Muscle layer of duodenum (tissue), 2 donors: ENCODE measurements around the gene KCNAB1.
"Not testable (repeated sequence)": the region's sequence is repeated elsewhere in the genome, so short reads cannot be mapped to it uniquely, and the experiment has no call there.

ENCODE experiments used
- H3K27ac ChIP-seq: one replicate; pipeline ENCODE4 v1.7.0; 2013; ENCODE audit warnings: mild to moderate bottlenecking, low read length
- H3K27me3 ChIP-seq: one replicate; pipeline ENCODE4 v1.7.0; 2013; ENCODE audit warnings: low read depth, mild to moderate bottlenecking, control low read depth, low read length
- H3K36me3 ChIP-seq, 2 donors: one replicate each; pipeline ENCODE4 v1.7.0; 2013; ENCODE audit warnings: low read length in 2 of 2, control low read depth in 1 of 2, mild to moderate bottlenecking in 1 of 2; ENCODE audit not compliant: insufficient read depth in 2 of 2, control insufficient read depth in 1 of 2
- H3K4me1 ChIP-seq, 2 donors: one replicate each; pipeline ENCODE4 v1.7.0; 2013; ENCODE audit warnings: low read length in 2 of 2, mild to moderate bottlenecking in 2 of 2, control low read depth in 1 of 2, moderate library complexity in 1 of 2; ENCODE audit not compliant: insufficient read depth in 2 of 2, control insufficient read depth in 1 of 2
- H3K4me3 ChIP-seq, 2 donors: one replicate each; pipeline ENCODE4 v1.7.0; 2013; ENCODE audit warnings: low read length in 2 of 2, low read depth in 1 of 2, mild to moderate bottlenecking in 1 of 2
- H3K9me3 ChIP-seq, 2 donors: one replicate each; pipeline ENCODE4 v1.7.0; 2013; ENCODE audit warnings: low read length in 2 of 2, control low read depth in 1 of 2, mild to moderate bottlenecking in 1 of 2; ENCODE audit not compliant: control insufficient read depth in 1 of 2
- donor health status: healthy.

The KCNAB1 gene

DNA sequence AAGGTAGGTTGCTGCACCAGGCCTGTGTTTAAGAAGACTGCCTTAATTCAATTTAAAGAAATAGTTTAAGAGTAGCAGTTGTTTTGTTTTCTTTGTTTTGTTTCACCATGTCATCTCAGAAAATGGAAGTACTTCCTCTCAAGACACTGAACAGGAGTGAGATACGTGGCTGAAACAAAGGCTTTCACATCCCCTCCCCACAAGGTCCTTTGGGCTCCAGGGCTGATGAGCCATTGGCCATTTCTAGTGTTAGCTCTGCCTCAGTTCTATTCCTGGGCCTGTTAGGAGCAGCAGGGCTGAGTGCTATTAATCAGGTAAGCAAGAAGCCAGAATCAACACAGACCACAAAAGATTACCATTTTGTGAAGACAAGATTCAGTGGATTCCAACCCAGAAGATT is 132.8 kb downstream of the KCNAB1 start:
- Histone ChIP-seq H3K4me3 (no peak overlapping the region), H3K27me3 (no peaks in the 10 kb centered on the region), H3K9me3 (no peaks in the 10 kb centered on the region), H3K27ac (no peak overlapping the region), H3K36me3 (no peaks in the 10 kb centered on the region), H3K4me1 (no peaks in the 10 kb centered on the region)

- Histone ChIP-seq H3K27ac (no peak overlapping the region), H3K4me1 (no peaks in the 10 kb centered on the region), H3K27me3 (no peaks in the 10 kb centered on the region), H3K4me3 (no peak overlapping the region), H3K9me3 (no peaks in the 10 kb centered on the region), H3K36me3 (no peaks in the 10 kb centered on the region)
These were observed 135.9 kb downstream of the KCNAB1 start for GRCh38 chr3:156256256-156256655.

DNA sequence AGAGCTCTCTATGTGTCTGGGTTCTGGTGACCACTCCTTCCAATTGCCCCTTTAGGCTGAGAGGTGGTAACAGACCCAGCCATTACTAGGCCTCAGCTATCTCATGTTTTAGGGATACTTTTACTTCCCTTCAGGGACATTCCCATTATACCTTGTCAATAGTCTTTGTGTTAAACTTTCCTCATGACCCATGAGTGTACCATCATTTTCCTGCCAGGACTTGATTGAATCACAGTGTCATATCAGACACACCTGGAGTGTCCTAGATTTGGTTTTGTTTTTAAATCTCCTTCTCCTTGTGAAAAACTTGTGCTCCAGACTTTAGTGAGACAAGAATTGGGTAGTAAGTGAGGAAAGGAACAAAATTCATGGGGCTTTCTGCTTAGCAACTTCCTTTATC is 136.6 kb downstream of the KCNAB1 start:
- Histone ChIP-seq H3K4me3 (no peak overlapping the region), H3K27me3 (no peaks in the 10 kb centered on the region), H3K27ac (no peak overlapping the region), H3K9me3 (no peaks in the 10 kb centered on the region), H3K36me3 (no peaks in the 10 kb centered on the region), H3K4me1 (no peaks in the 10 kb centered on the region)

GRCh38 chr3:156258301-156258700 is 137.9 kb downstream of the KCNAB1 start:
- H3K4me3 ChIP-seq = no peak overlapping the region
- no peaks in the 10 kb centered on the region for H3K36me3 ChIP-seq
- H3K27me3 ChIP-seq = no peaks in the 10 kb centered on the region
- no peak overlapping the region for H3K27ac ChIP-seq
- H3K9me3 ChIP-seq = no peaks in the 10 kb centered on the region
- no peaks in the 10 kb centered on the region for H3K4me1 ChIP-seq

- Histone ChIP-seq H3K27ac (no peak overlapping the region), H3K4me1 (no peaks in the 10 kb centered on the region), H3K27me3 (no peaks in the 10 kb centered on the region), H3K9me3 (no peaks in the 10 kb centered on the region), H3K4me3 (no peak overlapping the region), H3K36me3 (no peaks in the 10 kb centered on the region)
These were observed 139.5 kb downstream of the KCNAB1 start for GRCh38 chr3:156259896-156260295.

GRCh38 chr3:156260331-156260730 is 140.0 kb downstream of the KCNAB1 start:
- no peaks in the 10 kb centered on the region for H3K36me3 ChIP-seq
- H3K27me3 ChIP-seq = no peaks in the 10 kb centered on the region
- H3K4me1 ChIP-seq = no peaks in the 10 kb centered on the region
- H3K4me3 ChIP-seq = no peak overlapping the region
- H3K9me3 ChIP-seq = no peaks in the 10 kb centered on the region
- H3K27ac ChIP-seq = no peak overlapping the region

GRCh38 chr3:156264771-156265170 is 144.4 kb downstream of the KCNAB1 start:
- H3K36me3 ChIP-seq = no peaks in the 10 kb centered on the region
- no peaks in the 10 kb centered on the region for H3K9me3 ChIP-seq
- no peaks in the 10 kb centered on the region for H3K4me1 ChIP-seq
- H3K27me3 ChIP-seq = no peaks in the 10 kb centered on the region
- H3K4me3 ChIP-seq = no peak overlapping the region
- H3K27ac ChIP-seq = no peak overlapping the region

- H3K36me3 ChIP-seq = no peaks in the 10 kb centered on the region
- no peaks in the 10 kb centered on the region for H3K9me3 ChIP-seq
- no peaks in the 10 kb centered on the region for H3K4me1 ChIP-seq
- H3K4me3 ChIP-seq = no peak overlapping the region
- H3K27me3 ChIP-seq = no peaks in the 10 kb centered on the region
- H3K27ac ChIP-seq = no peak overlapping the region
These were observed 151.1 kb downstream of the KCNAB1 start for GRCh38 chr3:156271508-156271907.

- Histone ChIP-seq H3K36me3 (no peaks in the 10 kb centered on the region), H3K27ac (no peak overlapping the region)
These were observed 151.8 kb downstream of the KCNAB1 start for GRCh38 chr3:156271995-156272719.

GRCh38 chr3:156273111-156273694 is 152.8 kb downstream of the KCNAB1 start:
- Histone ChIP-seq H3K4me3 (no peak overlapping the region), H3K27ac (no peak overlapping the region), H3K9me3 (no peaks in the 10 kb centered on the region), H3K27me3 (no peaks in the 10 kb centered on the region), H3K4me1 (no peaks in the 10 kb centered on the region), H3K36me3 (no peaks in the 10 kb centered on the region)

More at GRCh38 chr3:156271995-156272719, 151.8 kb downstream of the KCNAB1 start:
- Histone ChIP-seq H3K27me3 (no peaks in the 10 kb centered on the region), H3K9me3 (no peaks in the 10 kb centered on the region), H3K4me1 (no peaks in the 10 kb centered on the region), H3K4me3 (no peak overlapping the region)

DNA sequence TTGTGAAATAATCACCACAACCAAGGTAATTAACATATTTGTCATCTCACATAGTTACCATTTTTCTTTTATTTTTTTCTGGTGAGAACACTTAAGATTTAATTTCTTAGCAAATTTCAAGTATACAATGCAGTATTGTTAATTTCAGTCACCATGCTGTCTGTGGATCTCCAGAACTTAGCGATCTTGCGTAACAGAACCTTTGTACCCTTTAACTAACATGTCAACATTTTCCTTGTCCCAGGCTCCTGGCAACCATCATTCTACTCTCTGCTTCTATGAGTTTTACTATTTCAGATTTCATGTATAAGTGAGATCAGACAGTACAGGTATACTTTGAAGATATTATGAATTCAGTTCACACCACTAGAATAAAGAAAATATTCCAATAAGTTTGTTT is 154.4 kb downstream of the KCNAB1 start:
- Histone ChIP-seq H3K9me3 (no peaks in the 10 kb centered on the region), H3K4me1 (no peaks in the 10 kb centered on the region), H3K4me3 (no peak overlapping the region), H3K27me3 (no peaks in the 10 kb centered on the region), H3K36me3 (no peaks in the 10 kb centered on the region), H3K27ac (no peak overlapping the region)

- not testable (repeated sequence) for H3K4me1 ChIP-seq, H3K36me3 ChIP-seq, H3K4me3 ChIP-seq, H3K27me3 ChIP-seq, H3K9me3 ChIP-seq, H3K27ac ChIP-seq
These were observed 164.3 kb downstream of the KCNAB1 start for GRCh38 chr3:156284637-156285036.
